ENCODE results near the gene PCTP.

DNA sequence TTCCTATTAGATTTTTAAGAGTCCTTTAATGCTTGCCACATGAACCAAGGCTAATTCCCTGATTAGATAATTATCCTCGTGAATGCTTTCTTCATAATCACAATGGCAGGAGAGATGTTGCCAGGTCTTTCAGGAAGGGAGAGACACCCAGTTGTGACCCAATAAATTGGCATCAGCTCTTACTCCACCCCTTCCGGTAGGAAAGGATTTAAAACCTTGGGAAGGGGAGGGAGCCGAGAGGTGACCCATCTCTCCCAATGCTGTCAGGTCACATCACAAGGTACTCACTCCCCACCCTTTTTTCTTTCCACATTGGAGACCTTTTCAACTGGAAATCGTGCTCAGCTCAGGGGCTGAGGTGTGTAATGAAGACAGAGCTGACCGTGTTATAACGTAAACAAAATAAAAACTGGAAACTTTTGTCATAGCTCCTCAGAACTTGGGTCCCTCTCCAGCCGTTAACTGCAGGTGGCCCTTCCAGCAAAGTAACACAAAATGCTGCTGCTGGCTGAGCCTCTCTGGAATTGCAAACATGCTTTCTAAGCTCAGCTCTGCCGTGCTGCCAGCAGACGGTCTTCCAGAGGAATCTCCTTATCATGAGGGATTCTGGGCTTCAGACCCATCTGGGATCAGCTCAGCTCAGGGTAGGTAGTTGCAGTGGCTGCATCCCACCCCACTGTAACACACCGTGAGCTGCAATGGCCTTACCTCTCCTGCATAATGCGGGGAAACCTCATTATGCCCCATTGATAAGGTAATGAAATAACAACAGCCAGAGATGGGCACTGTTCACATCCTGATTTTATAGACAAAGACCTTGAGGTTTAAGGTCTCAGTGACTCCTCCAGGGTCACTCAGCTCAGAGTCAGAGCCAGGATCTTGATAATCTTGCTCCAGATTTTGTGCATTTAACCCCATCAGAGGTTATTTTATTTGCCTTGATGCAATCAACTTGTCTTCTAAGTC, 43.8 kb upstream of the PCTP start:
- TF ChIP-seq, protein P1, sequence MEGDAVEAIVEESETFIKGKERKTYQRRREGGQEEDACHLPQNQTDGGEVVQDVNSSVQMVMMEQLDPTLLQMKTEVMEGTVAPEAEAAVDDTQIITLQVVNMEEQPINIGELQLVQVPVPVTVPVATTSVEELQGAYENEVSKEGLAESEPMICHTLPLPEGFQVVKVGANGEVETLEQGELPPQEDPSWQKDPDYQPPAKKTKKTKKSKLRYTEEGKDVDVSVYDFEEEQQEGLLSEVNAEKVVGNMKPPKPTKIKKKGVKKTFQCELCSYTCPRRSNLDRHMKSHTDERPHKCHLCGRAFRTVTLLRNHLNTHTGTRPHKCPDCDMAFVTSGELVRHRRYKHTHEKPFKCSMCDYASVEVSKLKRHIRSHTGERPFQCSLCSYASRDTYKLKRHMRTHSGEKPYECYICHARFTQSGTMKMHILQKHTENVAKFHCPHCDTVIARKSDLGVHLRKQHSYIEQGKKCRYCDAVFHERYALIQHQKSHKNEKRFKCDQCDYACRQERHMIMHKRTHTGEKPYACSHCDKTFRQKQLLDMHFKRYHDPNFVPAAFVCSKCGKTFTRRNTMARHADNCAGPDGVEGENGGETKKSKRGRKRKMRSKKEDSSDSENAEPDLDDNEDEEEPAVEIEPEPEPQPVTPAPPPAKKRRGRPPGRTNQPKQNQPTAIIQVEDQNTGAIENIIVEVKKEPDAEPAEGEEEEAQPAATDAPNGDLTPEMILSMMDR (conservative IDR thresholded peaks at IDR 0.05): no peak
- no peak for TF ChIP-seq ZFX (IDR thresholded peaks at IDR 0.05)

All from C4-2B (cell line).